DMS53 (cell line): Measurements from ENCODE around the gene DOK4.
"Not testable (repeated sequence)": the region's sequence is repeated elsewhere in the genome, so short reads cannot be mapped to it uniquely, and the experiment has no call there.

Experiments
- DNase-seq: peaks from one replicate; lab custom pipeline; 2025; lab: John Stamatoyannopoulos, UW

Gene DOK4

GRCh38 chr16:57445510-57445909 lies 40.8 kb downstream of the DOK4 start:
- no peak for DNase-seq

- DNase-seq = no peak
Observed at GRCh38 chr16:57444711-57445110, 41.6 kb downstream of the DOK4 start.

GRCh38 chr16:57440551-57440950 lies 45.7 kb downstream of the DOK4 start:
- DNase-seq = not testable (repeated sequence)

GRCh38 chr16:57439947-57440346 lies 46.3 kb downstream of the DOK4 start:
- DNase-seq = not testable (repeated sequence)

GRCh38 chr16:57435838-57436237 lies 50.5 kb downstream of the DOK4 start:
- no peak for DNase-seq

GRCh38 chr16:57434003-57434402 lies 52.3 kb downstream of the DOK4 start:
- no peak for DNase-seq

- DNase-seq = no peak
Observed at GRCh38 chr16:57432989-57433388, 53.3 kb downstream of the DOK4 start.

GRCh38 chr16:57432505-57432904 lies 53.8 kb downstream of the DOK4 start:
- DNase-seq = no peak

- no peak for DNase-seq
Observed at GRCh38 chr16:57430955-57431354, 55.3 kb downstream of the DOK4 start.

GRCh38 chr16:57427824-57428223 lies 58.5 kb downstream of the DOK4 start:
- no peak for DNase-seq

- DNase-seq = no peak
Observed at GRCh38 chr16:57427307-57427706, 59.0 kb downstream of the DOK4 start.

GRCh38 chr16:57426356-57426755 lies 59.9 kb downstream of the DOK4 start:
- no peak for DNase-seq

GRCh38 chr16:57424583-57424982 lies 61.7 kb downstream of the DOK4 start:
- no peak for DNase-seq

GRCh38 chr16:57423152-57423551 lies 63.1 kb downstream of the DOK4 start:
- DNase-seq = no peak

- DNase-seq = peak; percentile 83
Observed at GRCh38 chr16:57422026-57422944, 64.0 kb downstream of the DOK4 start.
